NCI-H2171 treated with DMSO at 0.1 percent for 48 hours (cell line): Measurements from ENCODE around the gene PCBP1.
"Not testable (repeated sequence)": the region's sequence is repeated elsewhere in the genome, so short reads cannot be mapped to it uniquely, and the experiment has no call there.

Experiments used
- DNase-seq: peaks from one replicate; lab custom pipeline; 2025; lab: John Stamatoyannopoulos, UW

PCBP1 gene

DNA sequence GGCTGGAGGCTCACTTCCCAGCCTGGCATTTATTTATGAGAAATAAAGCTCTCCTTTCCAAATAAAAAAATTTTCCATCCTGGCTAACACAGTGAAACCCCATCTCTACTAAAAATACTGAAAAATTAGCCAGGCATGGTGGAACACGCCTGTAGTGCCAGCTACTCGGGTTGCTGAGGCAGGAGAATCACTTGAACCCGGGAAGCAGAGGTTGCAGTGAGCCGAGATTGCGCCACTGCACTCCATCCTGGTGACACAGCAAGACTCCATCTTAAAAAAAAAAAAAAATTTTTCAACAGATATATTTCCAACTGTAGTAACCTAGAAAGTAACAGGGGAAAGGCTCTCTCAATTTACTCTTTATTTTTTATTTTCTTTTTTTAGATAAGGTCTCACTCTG, 6.1 kb upstream of the PCBP1 start:
- DNase-seq, result no peak

- DNase-seq, result no peak
Measured at GRCh38 chr2:70083344-70084156, 3.7 kb upstream of the PCBP1 start.

- DNase-seq, result peak; percentile 74
Measured at GRCh38 chr2:70084973-70085710, 2.1 kb upstream of the PCBP1 start.

- DNase-seq, result no peak
Measured at GRCh38 chr2:70085711-70086277, 1.5 kb upstream of the PCBP1 start.

GRCh38 chr2:70086278-70086837, 919 bp upstream of the PCBP1 start:
- peak; percentile 80 for DNase-seq

GRCh38 chr2:70087702-70088597, 673 bp downstream of the PCBP1 start:
- DNase-seq, result peak; percentile 61

- DNase-seq, result no peak
Measured at GRCh38 chr2:70088598-70089219, 1.4 kb downstream of the PCBP1 start.

DNA sequence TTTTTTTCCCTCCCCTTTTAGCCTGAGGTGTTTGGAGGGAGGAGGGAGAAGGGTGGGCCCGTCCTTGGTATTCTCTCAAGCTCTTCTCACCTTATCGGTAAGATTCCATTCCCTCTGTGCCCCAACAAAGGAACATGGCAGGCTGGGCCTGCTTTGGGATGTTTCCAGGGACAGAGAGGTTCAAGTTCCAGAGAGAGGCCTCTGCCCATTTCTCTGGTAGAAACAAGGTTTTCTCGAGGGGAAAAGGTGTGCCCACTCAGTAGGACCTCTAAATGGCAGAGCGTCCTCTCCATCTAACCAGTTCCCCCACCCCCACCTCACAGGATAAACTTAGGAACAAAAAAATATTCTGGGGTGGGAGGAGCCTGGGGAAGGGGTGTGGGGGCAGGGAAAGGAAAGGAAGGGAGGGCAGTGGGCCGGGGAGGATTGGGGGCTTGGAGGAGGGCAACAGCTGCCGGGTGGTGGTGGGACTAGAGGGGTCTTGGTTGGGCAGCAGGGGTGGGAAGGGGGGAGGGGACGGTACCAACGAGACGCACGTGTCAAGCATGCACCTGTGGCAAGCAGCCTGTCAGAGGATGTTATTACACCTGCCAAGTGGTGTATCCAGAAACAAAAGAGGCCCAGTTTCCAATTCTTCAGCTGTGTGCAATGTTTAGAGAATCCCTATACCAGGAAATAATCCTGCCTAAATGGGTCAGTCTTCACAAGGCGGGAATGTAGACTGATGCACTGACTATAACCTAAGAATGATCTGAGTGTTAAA, 2.1 kb downstream of the PCBP1 start:
- peak; percentile 66 for DNase-seq

- peak; percentile 43 for DNase-seq
Measured at GRCh38 chr2:70089983-70090525, 2.8 kb downstream of the PCBP1 start.

DNA sequence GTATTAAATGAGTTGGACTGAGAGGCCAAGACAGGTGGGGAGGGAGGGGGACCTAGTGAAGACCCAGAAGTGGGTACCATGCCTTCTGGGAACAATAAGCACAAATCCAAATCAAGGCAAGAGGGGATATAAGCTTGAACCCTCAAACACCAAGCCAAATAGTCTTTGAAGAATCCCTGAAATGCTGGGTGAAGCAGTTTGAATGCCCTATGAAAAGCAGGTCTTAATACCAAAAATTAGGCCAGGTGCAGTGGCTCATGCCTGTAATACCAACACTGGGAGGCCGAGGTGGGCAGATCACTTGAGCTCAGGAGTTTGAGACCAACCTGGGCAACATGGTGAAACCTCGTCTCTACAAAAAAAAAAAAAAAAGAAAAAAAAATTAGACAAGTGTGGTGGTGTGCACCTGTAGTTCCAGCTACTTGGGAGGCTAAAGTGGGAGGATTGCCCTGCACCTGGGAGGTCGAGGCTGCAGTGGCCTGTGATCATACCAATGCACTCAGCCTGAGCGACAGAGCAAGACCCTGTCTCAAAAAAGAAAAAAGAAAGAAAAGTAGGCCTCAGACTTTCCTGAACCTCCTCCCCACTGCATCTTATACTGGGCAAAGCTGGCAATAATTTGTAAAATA, 3.5 kb downstream of the PCBP1 start:
- no peak for DNase-seq

- DNase-seq, result no peak
Measured at GRCh38 chr2:70091364-70091763, 4.1 kb downstream of the PCBP1 start.

DNA sequence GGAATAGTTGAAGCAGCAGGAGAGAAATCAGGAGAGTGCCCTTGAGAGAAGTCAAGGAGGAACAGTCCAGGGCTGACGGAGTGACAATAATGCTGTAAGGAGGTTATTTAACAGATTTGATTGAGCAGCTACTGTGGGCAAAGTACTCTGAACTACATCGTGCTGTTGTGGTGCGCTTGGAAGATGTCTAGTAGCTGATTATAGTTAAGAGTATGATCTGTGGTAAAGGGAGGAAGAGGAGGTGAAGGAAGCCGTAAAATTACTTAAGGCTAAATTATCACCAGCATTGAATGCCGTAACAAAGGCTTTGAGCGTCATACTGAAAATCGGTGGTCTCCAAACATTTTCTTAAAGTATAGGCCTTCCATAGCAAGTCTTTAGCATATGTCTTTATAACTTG, 4.5 kb downstream of the PCBP1 start:
- DNase-seq, result no peak

DNA sequence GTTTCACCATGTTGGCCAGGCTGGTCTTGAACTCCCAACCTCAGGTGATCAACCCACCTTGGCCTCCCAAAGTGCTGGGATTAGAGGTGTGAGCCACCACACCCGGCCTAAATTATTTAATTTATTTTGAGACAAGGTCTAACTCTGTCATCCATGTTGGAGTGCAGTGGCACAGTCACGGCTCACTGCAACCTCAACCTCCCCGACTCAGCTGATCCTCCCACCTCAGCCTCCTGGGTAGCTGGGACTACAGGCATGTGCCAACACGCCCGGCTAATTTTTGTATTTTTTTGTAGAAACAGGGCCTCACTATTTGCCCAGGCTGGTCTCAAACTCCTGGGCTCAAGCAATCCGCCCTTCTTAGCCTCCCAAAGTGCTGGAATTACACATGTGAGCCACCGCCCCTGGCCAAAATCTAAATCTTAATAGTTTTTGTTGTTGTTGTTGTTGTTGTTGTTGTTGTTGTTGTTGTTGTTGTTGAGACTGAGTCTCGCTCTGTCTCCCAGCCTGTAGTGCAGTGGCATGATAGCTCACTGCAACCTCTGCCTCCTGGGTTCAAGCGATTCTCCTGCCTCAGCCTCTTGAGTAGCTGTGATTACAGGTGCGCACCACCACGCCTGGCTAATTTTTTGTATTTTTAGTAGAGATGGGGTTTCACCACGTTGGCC, 5.4 kb downstream of the PCBP1 start:
- not testable (repeated sequence) for DNase-seq

DNA sequence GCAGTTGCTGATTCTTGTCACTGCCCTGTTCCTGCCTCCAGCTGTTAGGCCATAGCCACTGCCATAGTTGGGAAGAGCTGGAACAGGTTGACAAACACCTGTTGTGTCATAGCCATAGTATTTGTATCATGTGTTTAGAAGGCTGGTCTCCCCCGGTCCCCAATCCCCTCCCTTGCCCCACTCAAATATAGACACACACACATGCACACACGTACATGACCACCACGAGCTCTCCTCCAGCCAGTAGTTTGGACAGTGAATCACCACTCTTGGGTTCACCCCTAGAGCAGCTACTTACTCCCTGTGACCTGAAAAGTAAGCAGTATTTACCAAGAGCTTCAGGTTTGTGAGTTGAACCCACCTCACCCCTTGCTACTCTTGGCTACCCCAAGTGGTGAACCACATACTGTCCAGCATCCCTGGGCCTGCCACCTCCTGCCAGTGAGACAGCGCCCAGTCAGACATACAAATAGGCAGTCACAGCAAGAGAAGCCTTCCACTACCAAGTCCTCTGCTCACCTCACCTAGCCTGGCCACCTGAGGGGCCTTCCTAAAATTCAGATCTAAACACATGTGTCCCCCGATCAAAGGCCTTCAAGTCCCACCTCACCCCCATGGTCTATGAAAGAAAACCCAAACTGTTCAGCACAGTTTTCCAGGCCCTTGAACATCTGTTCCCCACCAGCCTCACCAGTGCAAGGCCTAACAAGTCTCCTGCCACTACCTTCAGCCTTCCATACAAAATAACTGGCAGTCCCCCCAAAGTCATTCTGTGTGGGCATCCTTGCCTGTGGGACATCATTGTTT, 7.1 kb downstream of the PCBP1 start:
- no peak for DNase-seq

- no peak for DNase-seq
Measured at GRCh38 chr2:70094978-70095719, 7.9 kb downstream of the PCBP1 start.

- no peak for DNase-seq
Measured at GRCh38 chr2:70095720-70096670, 8.7 kb downstream of the PCBP1 start.
